Measurements from ENCODE around the gene PAEP.

GRCh38 chr9:135584371-135584770, 22.8 kb downstream of the PAEP start:
- TF ChIP-seq SIN3A (IDR thresholded peaks at IDR 0.05; ENCODE audit: borderline replicate concordance, insufficient read depth, low read depth, low read length) = no peak
- no peak for TF ChIP-seq CTCF (IDR thresholded peaks at IDR 0.05)

All from Panc1 (cell line).